ENCODE data around the gene RPN2. TPM values are rescaled to one million over a fixed set of nuclear protein-coding genes. Genes with fewer than 3 reads are reported as not detected.

Gene RPN2
- total and polyA plus RNA-seq, 2 donors (not counting 3 experiments of a cell fraction or from before 2014, with no cell fraction given), result 283 to 530 TPM

GRCh38 chr20:37163832-37164554 is 15.1 kb upstream of the RPN2 start:
- Histone ChIP-seq H2AFZ (ENCODE audit: low read depth, low read length) (no peak overlapping the region), H4K20me1 (replicated peaks; ENCODE audit: control insufficient read depth, extremely low read depth, insufficient read depth, low read length) (no peaks in the 10 kb centered on the region), H3K9me3 (replicated peaks; ENCODE audit: control insufficient read depth, insufficient read depth, low read length) (no peaks in the 10 kb centered on the region), H3K4me2 (ENCODE audit: insufficient read depth, low read length) (no peak overlapping the region), H3K9ac (replicated peaks; ENCODE audit: extremely low read depth, insufficient read depth, low read length) (no peak overlapping the region), H3K4me3 (replicated peaks in 1 of 3; ENCODE audit: insufficient read depth in 1 of 3, low read depth in 1 of 3, low read length in 3 of 3) (no peak overlapping the region), H3K79me2 (ENCODE audit: control insufficient read depth, insufficient read depth, low read length) (no peaks in the 10 kb centered on the region), H3K9me1 (replicated peaks; ENCODE audit: control insufficient read depth, extremely low read depth, insufficient read depth, low read length) (no peaks in the 10 kb centered on the region), H3K27me3 (ENCODE audit: control insufficient read depth in 2 of 2, insufficient read depth in 2 of 2, low read length in 2 of 2) (peaks cover 0 to 2% of the 10 kb centered on the region in 2 experiments), H3K4me1 (ENCODE audit: control insufficient read depth, extremely low read depth, insufficient read depth, low read length) (no peaks in the 10 kb centered on the region), H3K27ac (ENCODE audit: insufficient read depth, low read depth, low read length) (no peak overlapping the region), H3K36me3 (ENCODE audit: control insufficient read depth in 2 of 2, extremely low read depth in 1 of 2, insufficient read depth in 2 of 2, low read length in 2 of 2) (no peaks in the 10 kb centered on the region)
- TF ChIP-seq POLR2A (IDR thresholded peaks at IDR 0.05; ENCODE audit: low read depth, low read length) (no peak), FOS (IDR thresholded peaks at IDR 0.05; ENCODE audit: borderline replicate concordance, insufficient read depth, low read length) (no peak)
- DNase-seq (ENCODE audit: low read depth, low spot score) (no peak), FAIRE-seq (no peak)
- dilution Hi-C loops (cut with MboI; ENCODE audit: extremely low pct_ligation_motif_present, low sequenced_read_pairs), result no loop called here
- CTCF ChIA-PET, result no interaction called here
- intact Hi-C loops (cut with micrococcal nuclease), result no loop called here
- POLR2A ChIA-PET, result no interaction called here
- BruUV-seq (replicated peaks), result no TSS peak

- Histone ChIP-seq H3K27ac (ENCODE audit: insufficient read depth, low read depth, low read length) (no peak overlapping the region), H3K9me3 (replicated peaks; ENCODE audit: control insufficient read depth, insufficient read depth, low read length) (no peaks in the 10 kb centered on the region), H3K27me3 (ENCODE audit: control insufficient read depth in 2 of 2, insufficient read depth in 2 of 2, low read length in 2 of 2) (peaks cover 0 to 2% of the 10 kb centered on the region in 2 experiments), H3K9ac (replicated peaks; ENCODE audit: extremely low read depth, insufficient read depth, low read length) (no peak overlapping the region), H4K20me1 (replicated peaks; ENCODE audit: control insufficient read depth, extremely low read depth, insufficient read depth, low read length) (no peaks in the 10 kb centered on the region), H3K36me3 (ENCODE audit: control insufficient read depth in 2 of 2, extremely low read depth in 1 of 2, insufficient read depth in 2 of 2, low read length in 2 of 2) (no peaks in the 10 kb centered on the region), H3K9me1 (replicated peaks; ENCODE audit: control insufficient read depth, extremely low read depth, insufficient read depth, low read length) (no peaks in the 10 kb centered on the region), H3K79me2 (ENCODE audit: control insufficient read depth, insufficient read depth, low read length) (no peaks in the 10 kb centered on the region), H3K4me2 (ENCODE audit: insufficient read depth, low read length) (no peak overlapping the region), H2AFZ (ENCODE audit: low read depth, low read length) (no peak overlapping the region), H3K4me1 (ENCODE audit: control insufficient read depth, extremely low read depth, insufficient read depth, low read length) (no peaks in the 10 kb centered on the region), H3K4me3 (replicated peaks in 1 of 3; ENCODE audit: insufficient read depth in 1 of 3, low read depth in 1 of 3, low read length in 3 of 3) (no peak overlapping the region)
- POLR2A ChIA-PET, result no interaction called here
- DNase-seq (ENCODE audit: low read depth, low spot score) (no peak), FAIRE-seq (no peak)
- intact Hi-C loops (cut with micrococcal nuclease) (no loop called here), dilution Hi-C loops (cut with MboI; ENCODE audit: extremely low pct_ligation_motif_present, low sequenced_read_pairs) (no loop called here)
- CTCF ChIA-PET, result interaction anchor here (1.6 kb wide), 1 partner anchor 13 kb away, joined by 3 read pairs; no protein-coding TSS in a partner anchor
- TF ChIP-seq POLR2A (IDR thresholded peaks at IDR 0.05; ENCODE audit: low read depth, low read length) (no peak), CTCF (IDR thresholded peaks at IDR 0.05; ENCODE audit: extremely low read depth in 1 of 2, insufficient read depth in 1 of 2, low read depth in 1 of 2, low read length in 2 of 2) (no peak), GATA2 (IDR thresholded peaks at IDR 0.05; ENCODE audit: insufficient read depth, insufficient read length, low read depth, low read length) (no peak), MAX (IDR thresholded peaks at IDR 0.05; ENCODE audit: insufficient read depth, insufficient read length) (no peak), MYC (IDR thresholded peaks at IDR 0.05; ENCODE audit: low read depth, low read length) (no peak)
- no TSS peak for BruUV-seq (replicated peaks)
These were observed 14.1 kb upstream of the RPN2 start for GRCh38 chr20:37165031-37165430.
